WTC11 (cell line): ENCODE results near the gene GLUD1.

ENCODE experiments used
- CTCF ChIP-seq: fragments of 200-600 bp; IDR thresholded peaks from 2 replicates; pipeline ENCODE4 v1.8.0; 2022; ENCODE audit warnings: antibody characterized with exemption
- IRF2 ChIP-seq: sonication (generic); formaldehyde crosslinking; IDR thresholded peaks from 2 replicates; pipeline ENCODE4 v1.8.0; 2022; ENCODE audit warnings: low read depth, missing genetic modification reagents, borderline replicate concordance
- JAZF1 ChIP-seq: fragments of 250-450 bp; sonication (Bioruptor Pico); IDR thresholded peaks from 2 replicates; pipeline ENCODE4 v1.9.0; 2021; ENCODE audit warnings: moderate library complexity, mild to moderate bottlenecking, inconsistent platforms
- MAX ChIP-seq: sonication (generic); formaldehyde crosslinking; IDR thresholded peaks from 2 replicates; pipeline ENCODE4 v1.8.0; 2022; ENCODE audit warnings: mild to moderate bottlenecking, missing genetic modification reagents
- NFYB ChIP-seq: sonication (generic); formaldehyde crosslinking; conservative IDR thresholded peaks from 2 replicates; pipeline ENCODE4 v1.8.0; 2022; ENCODE audit warnings: low read depth, missing genetic modification reagents
- NR3C1 ChIP-seq: sonication (generic); formaldehyde crosslinking; conservative IDR thresholded peaks from 2 replicates; pipeline ENCODE4 v1.8.1; 2023; ENCODE audit warnings: low read depth, mild to moderate bottlenecking, missing genetic modification reagents
- PREB ChIP-seq: sonication (generic); formaldehyde crosslinking; IDR thresholded peaks from 2 replicates; pipeline ENCODE4 v1.8.1; 2022; ENCODE audit warnings: mild to moderate bottlenecking, missing genetic modification reagents, moderate library complexity, borderline replicate concordance
- ZNF396 ChIP-seq: fragments of 250-450 bp; sonication (Bioruptor Pico); IDR thresholded peaks from 2 replicates; pipeline ENCODE4 v1.8.0; 2021; ENCODE audit warnings: mild to moderate bottlenecking, moderate library complexity, borderline replicate concordance
- TF ChIP-seq, protein P1 (sequence below): sonication (generic); formaldehyde crosslinking; IDR thresholded peaks from 2 replicates; pipeline ENCODE4 v1.8.0; 2022; ENCODE audit warnings: missing genetic modification reagents
- TF ChIP-seq, protein P2 (sequence below): sonication (generic); formaldehyde crosslinking; IDR thresholded peaks from 2 replicates; pipeline ENCODE4 v1.8.0; 2023; ENCODE audit warnings: missing genetic modification reagents

DNA sequence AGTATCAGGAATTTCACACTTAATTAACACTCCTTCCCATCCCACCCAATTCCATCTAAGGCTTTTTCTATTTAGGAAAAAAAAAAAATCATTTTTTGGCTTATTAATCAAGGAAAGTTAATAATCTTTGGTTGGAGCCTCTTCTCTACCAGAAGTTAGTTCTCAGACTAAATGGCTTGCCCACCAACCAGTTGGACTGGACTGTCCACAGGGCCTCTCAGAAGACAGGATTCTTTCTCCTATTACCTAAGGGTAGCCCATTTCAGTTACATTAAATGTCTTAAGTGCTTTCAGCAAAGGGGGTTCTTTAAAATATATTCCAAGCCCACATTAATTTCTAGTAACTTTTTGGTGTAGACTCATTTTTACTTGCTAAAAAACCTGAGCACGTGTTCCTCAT, 35.2 kb downstream of the GLUD1 start:
- TF ChIP-seq CTCF (no peak), NFYB (CRISPR knock-in tag) (no peak), PREB (CRISPR knock-in tag) (no peak), JAZF1 (no peak), MAX (no peak), IRF2 (CRISPR knock-in tag) (no peak), ZNF396 (CRISPR knock-in tag) (no peak), NR3C1 (CRISPR knock-in tag) (no peak)
- TF ChIP-seq, protein P1, sequence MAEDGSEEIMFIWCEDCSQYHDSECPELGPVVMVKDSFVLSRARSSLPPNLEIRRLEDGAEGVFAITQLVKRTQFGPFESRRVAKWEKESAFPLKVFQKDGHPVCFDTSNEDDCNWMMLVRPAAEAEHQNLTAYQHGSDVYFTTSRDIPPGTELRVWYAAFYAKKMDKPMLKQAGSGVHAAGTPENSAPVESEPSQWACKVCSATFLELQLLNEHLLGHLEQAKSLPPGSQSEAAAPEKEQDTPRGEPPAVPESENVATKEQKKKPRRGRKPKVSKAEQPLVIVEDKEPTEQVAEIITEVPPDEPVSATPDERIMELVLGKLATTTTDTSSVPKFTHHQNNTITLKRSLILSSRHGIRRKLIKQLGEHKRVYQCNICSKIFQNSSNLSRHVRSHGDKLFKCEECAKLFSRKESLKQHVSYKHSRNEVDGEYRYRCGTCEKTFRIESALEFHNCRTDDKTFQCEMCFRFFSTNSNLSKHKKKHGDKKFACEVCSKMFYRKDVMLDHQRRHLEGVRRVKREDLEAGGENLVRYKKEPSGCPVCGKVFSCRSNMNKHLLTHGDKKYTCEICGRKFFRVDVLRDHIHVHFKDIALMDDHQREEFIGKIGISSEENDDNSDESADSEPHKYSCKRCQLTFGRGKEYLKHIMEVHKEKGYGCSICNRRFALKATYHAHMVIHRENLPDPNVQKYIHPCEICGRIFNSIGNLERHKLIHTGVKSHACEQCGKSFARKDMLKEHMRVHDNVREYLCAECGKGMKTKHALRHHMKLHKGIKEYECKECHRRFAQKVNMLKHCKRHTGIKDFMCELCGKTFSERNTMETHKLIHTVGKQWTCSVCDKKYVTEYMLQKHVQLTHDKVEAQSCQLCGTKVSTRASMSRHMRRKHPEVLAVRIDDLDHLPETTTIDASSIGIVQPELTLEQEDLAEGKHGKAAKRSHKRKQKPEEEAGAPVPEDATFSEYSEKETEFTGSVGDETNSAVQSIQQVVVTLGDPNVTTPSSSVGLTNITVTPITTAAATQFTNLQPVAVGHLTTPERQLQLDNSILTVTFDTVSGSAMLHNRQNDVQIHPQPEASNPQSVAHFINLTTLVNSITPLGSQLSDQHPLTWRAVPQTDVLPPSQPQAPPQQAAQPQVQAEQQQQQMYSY (CRISPR knock-in tag), result no peak
- TF ChIP-seq, protein P2, sequence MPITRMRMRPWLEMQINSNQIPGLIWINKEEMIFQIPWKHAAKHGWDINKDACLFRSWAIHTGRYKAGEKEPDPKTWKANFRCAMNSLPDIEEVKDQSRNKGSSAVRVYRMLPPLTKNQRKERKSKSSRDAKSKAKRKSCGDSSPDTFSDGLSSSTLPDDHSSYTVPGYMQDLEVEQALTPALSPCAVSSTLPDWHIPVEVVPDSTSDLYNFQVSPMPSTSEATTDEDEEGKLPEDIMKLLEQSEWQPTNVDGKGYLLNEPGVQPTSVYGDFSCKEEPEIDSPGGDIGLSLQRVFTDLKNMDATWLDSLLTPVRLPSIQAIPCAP (CRISPR knock-in tag), result no peak
